CD14-positive monocyte (primary cell): ENCODE data around the gene MEF2D. TPM values are rescaled to one million over a fixed set of nuclear protein-coding genes. Genes with fewer than 3 reads are reported as not detected.
A peak's percentile ranks its signal among the peaks of the same experiment; 100 is the strongest.

Experiments
- DNase-seq, 3 donors: peaks; one replicate each; pipeline ENCODE4 v3.0.0-alpha.2; 2011 to 2022
- H2AFZ ChIP-seq: 2 replicates; pipeline ENCODE4 v1.6.0; 2012; ENCODE audit warnings: mild to moderate bottlenecking, low read depth, low read length, inconsistent platforms; ENCODE audit not compliant: insufficient read depth, poor library complexity, severe bottlenecking
- H3K27ac ChIP-seq, 2 donors: 1 replicate in 1 of 2; 2 replicates in 1 of 2; pipeline ENCODE4 v1.5.1; 2012 to 2013; ENCODE audit warnings: low read length in 2 of 2, control low read depth in 1 of 2, inconsistent platforms in 1 of 2, low read depth in 1 of 2, mild to moderate bottlenecking in 1 of 2
- H3K27me3 ChIP-seq, 2 donors: one replicate each; pipeline versions ENCODE4 v1.6.0 to v1.6.1; 2011 to 2013; ENCODE audit warnings: low read length in 2 of 2; ENCODE audit not compliant: control insufficient read depth in 2 of 2, insufficient read depth in 2 of 2
- H3K36me3 ChIP-seq, 2 donors: replicated peaks in 1 of 2; 1 replicate in 1 of 2; 2 replicates in 1 of 2; pipeline versions ENCODE4 v1.5.1 to v1.6.1; 2012 to 2013; ENCODE audit warnings: low read length in 2 of 2, control low read depth in 1 of 2, inconsistent platforms in 1 of 2, mild to moderate bottlenecking in 1 of 2; ENCODE audit not compliant: insufficient read depth in 2 of 2, control insufficient read depth in 1 of 2
- H3K4me1 ChIP-seq, 2 donors: 1 replicate in 1 of 2; 2 replicates in 1 of 2; pipeline versions ENCODE4 v1.5.1 to v1.6.1; 2012 to 2013; ENCODE audit warnings: low read length in 2 of 2, control low read depth in 1 of 2, inconsistent platforms in 1 of 2, mild to moderate bottlenecking in 1 of 2, moderate library complexity in 1 of 2; ENCODE audit not compliant: insufficient read depth in 2 of 2, control insufficient read depth in 1 of 2
- H3K4me2 ChIP-seq: replicated peaks from 2 replicates; pipeline ENCODE3; 2012; ENCODE audit warnings: low read length, moderate library complexity, mild to moderate bottlenecking; ENCODE audit not compliant: poor library complexity, severe bottlenecking; ENCODE audit errors: extremely low read depth
- H3K4me3 ChIP-seq, 3 experiments: fragments of 200-600 bp in 1 of 3; sonication (generic) in 1 of 3; replicated peaks in 1 of 3; 1 replicate in 2 of 3; 2 replicates in 1 of 3; pipeline ENCODE4 v1.5.1; 2011 to 2013; ENCODE audit warnings: low read length in 3 of 3, mild to moderate bottlenecking in 3 of 3, control low read depth in 2 of 3, low read depth in 2 of 3, inconsistent platforms in 1 of 3, moderate library complexity in 1 of 3
- H3K79me2 ChIP-seq: 2 replicates; pipeline ENCODE4 v1.6.0; 2012; ENCODE audit warnings: mild to moderate bottlenecking, control low read depth, inconsistent platforms, low read length, moderate library complexity; ENCODE audit not compliant: insufficient read depth
- H3K9ac ChIP-seq: 2 replicates; pipeline ENCODE4 v1.6.0; 2017; ENCODE audit warnings: low read length, mild to moderate bottlenecking; ENCODE audit not compliant: insufficient read depth, poor library complexity, severe bottlenecking
- H3K9me3 ChIP-seq, 2 donors: replicated peaks in 1 of 2; 1 replicate in 1 of 2; 2 replicates in 1 of 2; pipeline versions ENCODE4 v1.5.1 to v1.6.1; 2012 to 2013; ENCODE audit warnings: low read length in 2 of 2, control low read depth in 1 of 2; ENCODE audit not compliant: control insufficient read depth in 1 of 2, insufficient read depth in 1 of 2
- H4K20me1 ChIP-seq: 2 replicates; pipeline ENCODE4 v1.6.0; 2012; ENCODE audit warnings: mild to moderate bottlenecking, low read length, control low read depth, moderate library complexity; ENCODE audit not compliant: insufficient read depth
- H3K27ac Mint-ChIP-seq, 7 donors: one replicate each; pipeline ENCODE4 v1.8.0; 2020; ENCODE audit warnings: mild to moderate bottlenecking in 7 of 7, mixed read lengths in 7 of 7, moderate library complexity in 6 of 7, inconsistent platforms in 2 of 7
- H3K27me3 Mint-ChIP-seq, 3 donors: one replicate each; pipeline ENCODE4 v1.8.0; 2021 to 2022; ENCODE audit warnings: low read depth in 3 of 3, mild to moderate bottlenecking in 3 of 3, mixed read lengths in 3 of 3, moderate library complexity in 3 of 3, inconsistent platforms in 1 of 3
- H3K36me3 Mint-ChIP-seq, 2 donors: one replicate each; pipeline ENCODE4 v1.8.0; 2020; ENCODE audit warnings: mixed read lengths in 2 of 2, inconsistent platforms in 1 of 2, mild to moderate bottlenecking in 1 of 2
- H3K4me1 Mint-ChIP-seq: one replicate; pipeline ENCODE4 v1.8.0; 2020; ENCODE audit warnings: mild to moderate bottlenecking, mixed read lengths
- H3K4me3 Mint-ChIP-seq, 2 donors: one replicate each; pipeline ENCODE4 v1.8.0; 2020; ENCODE audit warnings: mild to moderate bottlenecking in 2 of 2, mixed read lengths in 2 of 2, moderate library complexity in 1 of 2
- H3K9me3 Mint-ChIP-seq, 7 donors: one replicate each; pipeline ENCODE4 v1.8.0; 2020 to 2022; ENCODE audit warnings: mixed read lengths in 7 of 7, mild to moderate bottlenecking in 6 of 7, moderate library complexity in 6 of 7, inconsistent platforms in 2 of 7
- WGBS: methylation state at CpG from one replicate; pipeline ENCODE4 v1.1.5; 2013; ENCODE audit warnings: missing lambda C conversion rate; ENCODE audit not compliant: insufficient coverage; 5-methylcytosine and 5-hydroxymethylcytosine counted together
- intact Hi-C, 2 donors: fragments of 100-400 bp; cut with micrococcal nuclease; formaldehyde crosslinking; loops; one replicate each; pipeline versions ENCODE4 v1.15.0 to v1.15.1; 2023
- polyA plus RNA-seq, 3 donors: library from polyadenylated mRNA; depleted of rRNA in 1 of 3; unstranded in 2 of 3; stranded (reverse) in 1 of 3; fragments of 300-500 nt in 2 of 3; fragments of >200 nt in 1 of 3; fragmentation: Illumina TruSeq in 2 of 3; gene quantifications; 1 replicate in 2 of 3; 2 replicates in 1 of 3; pipeline ENCODE4 v1.2.3, GENCODE V29; 2012 to 2021
- TF ChIP-seq, protein P1 (sequence below): fragments of 200-600 bp; IDR thresholded peaks from one replicate; pipeline ENCODE4 v1.8.0; 2022; ENCODE audit warnings: antibody characterized with exemption, mild to moderate bottlenecking

Gene MEF2D
- polyA plus RNA-seq, 3 donors, result 4.5 to 66.4 (median 8.0) TPM

DNA sequence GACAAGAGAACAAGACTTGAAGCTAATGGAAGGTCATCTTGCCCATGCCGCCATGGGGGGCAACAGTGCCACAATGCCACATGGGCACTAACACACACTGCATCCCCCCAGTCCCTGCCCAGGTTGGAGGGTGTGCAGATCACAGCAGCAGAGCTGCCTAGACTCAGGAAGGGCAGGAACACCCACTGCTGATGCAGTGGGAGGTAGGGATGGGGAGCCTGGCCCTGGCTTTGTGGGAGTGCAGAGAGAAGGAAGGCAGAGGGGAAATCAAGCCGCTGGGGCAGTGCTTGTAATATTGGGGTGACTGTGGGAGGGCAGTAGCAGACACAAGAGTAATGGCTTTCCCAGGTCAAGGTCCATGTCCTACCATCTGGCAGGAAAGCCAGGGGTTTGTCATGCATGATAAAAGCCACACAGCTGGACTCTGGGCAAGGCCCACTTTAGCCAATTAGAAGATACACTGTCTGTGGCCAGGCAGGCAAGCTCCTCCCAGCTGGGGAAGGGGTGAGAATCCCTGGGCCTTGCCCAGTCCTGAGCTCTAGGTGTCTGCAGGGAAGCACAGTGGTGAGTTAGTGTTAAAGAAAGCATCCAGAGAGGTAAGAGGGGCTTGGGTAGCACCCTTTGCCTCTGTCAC, 25.4 kb upstream of the MEF2D start:
- Histone ChIP-seq H3K27me3 (no peaks in the 10 kb centered on the region), H3K9ac (no peak overlapping the region)
- H3K4me1 Mint-ChIP-seq, result peaks cover 47% of the 10 kb centered on the region

DNA sequence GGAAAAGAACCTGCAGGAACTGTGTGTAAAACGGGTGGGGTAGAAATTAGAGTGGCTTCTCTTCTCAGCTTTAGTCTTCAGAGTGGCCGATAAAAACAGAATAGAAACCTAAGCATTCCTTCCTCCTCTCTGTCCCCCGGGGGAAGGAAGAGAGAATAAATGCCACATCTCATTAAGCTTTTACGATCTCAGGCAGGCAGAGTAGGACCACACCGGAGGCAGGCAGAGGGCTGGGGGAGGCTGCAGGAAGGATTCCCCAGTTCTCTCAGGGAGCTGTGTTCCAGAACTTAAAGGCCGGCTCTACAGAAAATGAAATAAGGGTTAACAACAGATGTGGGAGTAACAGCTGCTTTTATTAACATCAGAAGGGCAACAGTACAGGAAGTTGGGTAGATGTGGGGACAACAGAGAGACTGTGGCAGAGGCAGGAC, 24.5 kb upstream of the MEF2D start:
- Mint-ChIP-seq H3K27me3 (no peaks in the 10 kb centered on the region), H3K9me3 (no peaks in the 10 kb centered on the region), H3K4me3 (peak overlapping the region; percentile 72 to 91), H3K27ac (peak overlapping the region; percentile 88 to 98 (median 96)), H3K4me1 (peaks cover 47% of the 10 kb centered on the region), H3K36me3 (peaks cover 10 to 24% of the 10 kb centered on the region in 2 donors)
- peaks cover 2 to 13% of the 10 kb centered on the region in 2 donors for H3K36me3 ChIP-seq
- no peaks in the 10 kb centered on the region for H3K9me3 ChIP-seq
- H3K27me3 ChIP-seq, result no peaks in the 10 kb centered on the region
- H2AFZ ChIP-seq, result peak overlapping the region; percentile 66
- DNase-seq, result peak in 1 of 3 donors; percentile 36
- intact Hi-C loops, result loop anchor here (5.0 kb wide), 3 partner anchors 33 to 42 kb away; no protein-coding TSS in a partner anchor
- peak overlapping the region; percentile 61 to 81 for H3K27ac ChIP-seq
- H3K79me2 ChIP-seq, result peaks cover 4% of the 10 kb centered on the region
- peaks cover 40 to 53% of the 10 kb centered on the region in 2 donors for H3K4me1 ChIP-seq
- peak overlapping the region; percentile 3 to 64 (median 49) for H3K4me3 ChIP-seq
- H4K20me1 ChIP-seq, result no peaks in the 10 kb centered on the region
- TF ChIP-seq, protein P1, sequence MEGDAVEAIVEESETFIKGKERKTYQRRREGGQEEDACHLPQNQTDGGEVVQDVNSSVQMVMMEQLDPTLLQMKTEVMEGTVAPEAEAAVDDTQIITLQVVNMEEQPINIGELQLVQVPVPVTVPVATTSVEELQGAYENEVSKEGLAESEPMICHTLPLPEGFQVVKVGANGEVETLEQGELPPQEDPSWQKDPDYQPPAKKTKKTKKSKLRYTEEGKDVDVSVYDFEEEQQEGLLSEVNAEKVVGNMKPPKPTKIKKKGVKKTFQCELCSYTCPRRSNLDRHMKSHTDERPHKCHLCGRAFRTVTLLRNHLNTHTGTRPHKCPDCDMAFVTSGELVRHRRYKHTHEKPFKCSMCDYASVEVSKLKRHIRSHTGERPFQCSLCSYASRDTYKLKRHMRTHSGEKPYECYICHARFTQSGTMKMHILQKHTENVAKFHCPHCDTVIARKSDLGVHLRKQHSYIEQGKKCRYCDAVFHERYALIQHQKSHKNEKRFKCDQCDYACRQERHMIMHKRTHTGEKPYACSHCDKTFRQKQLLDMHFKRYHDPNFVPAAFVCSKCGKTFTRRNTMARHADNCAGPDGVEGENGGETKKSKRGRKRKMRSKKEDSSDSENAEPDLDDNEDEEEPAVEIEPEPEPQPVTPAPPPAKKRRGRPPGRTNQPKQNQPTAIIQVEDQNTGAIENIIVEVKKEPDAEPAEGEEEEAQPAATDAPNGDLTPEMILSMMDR, result no peak
- H3K9ac ChIP-seq, result peak overlapping the region; percentile 33
- H3K4me2 ChIP-seq, result peak overlapping the region; percentile 83
- WGBS, result 0% methylated on average over 1 of the region's 6 CpGs

More for the DNA sequence above, 25.4 kb upstream of the MEF2D start:
- 50% methylated on average over 1 of the region's 2 CpGs for WGBS
- no peaks in the 10 kb centered on the region for H3K27me3 Mint-ChIP-seq
- peak overlapping the region in 6 of 7 donors; percentile 57 to 98 (median 92) for H3K27ac Mint-ChIP-seq
- peaks cover 4% of the 10 kb centered on the region for H3K79me2 ChIP-seq
- peaks cover 11 to 22% of the 10 kb centered on the region in 2 donors for H3K36me3 ChIP-seq
- H3K4me3 Mint-ChIP-seq, result peak overlapping the region in 1 of 2 donors; percentile 91
- H3K9me3 ChIP-seq, result no peaks in the 10 kb centered on the region
- peaks cover 19 to 31% of the 10 kb centered on the region in 2 donors for H3K36me3 Mint-ChIP-seq
- H3K4me2 ChIP-seq, result no peak overlapping the region
- H3K4me1 ChIP-seq, result peaks cover 40 to 53% of the 10 kb centered on the region in 2 donors
- no peaks in the 10 kb centered on the region for H3K9me3 Mint-ChIP-seq
- no peak overlapping the region for H3K4me3 ChIP-seq
- intact Hi-C loops, result loop anchor here (5.0 kb wide), 3 partner anchors 34 to 41 kb away; no protein-coding TSS in a partner anchor
- H4K20me1 ChIP-seq, result no peaks in the 10 kb centered on the region
- DNase-seq, result no peak
- TF ChIP-seq, protein P1, result no peak
- peak overlapping the region; percentile 11 to 81 for H3K27ac ChIP-seq
- H2AFZ ChIP-seq, result peak overlapping the region; percentile 15
